A549 (cell line): Measurements from ENCODE around the gene ATP8B4. TPM values are rescaled to one million over a fixed set of nuclear protein-coding genes. Genes with fewer than 3 reads are reported as not detected.

ENCODE experiments used
- ATAC-seq, 2 experiments: fragments of 200-7000 bp in 1 of 2; fragments of >200 bp in 1 of 2; cut with Nextera tagmentation in 1 of 2; cut with Tn5 transposase in 1 of 2; 3 replicates each; pipeline versions ENCODE4 v1.8.0 to v1.9.1; 2018 to 2020; ENCODE audit warnings: mild to moderate bottlenecking in 1 of 2, moderate library complexity in 1 of 2
- CTCF ChIA-PET: fragments of 300-600 bp; sonication (Branson Sonifier 250); formaldehyde crosslinking; extraction: SDS; loops from one replicate; lab custom pipeline; 2021; ENCODE audit warnings: antibody characterized with exemption, inconsistent platforms; lab: Yijun Ruan, JAX
- POLR2A ChIA-PET: fragments of 350-600 bp; formaldehyde crosslinking; extraction: SDS; loops from one replicate; lab custom pipeline; 2021; ENCODE audit warnings: antibody characterized with exemption, inconsistent platforms; lab: Yijun Ruan, JAX
- DNase-seq, 2 experiments: peaks; one replicate each; pipeline versions ENCODE4 v3.0.0 to v3.0.0-alpha.2; 2011 to 2016; ENCODE audit warnings: low read depth in 1 of 2, low spot score in 1 of 2
- FAIRE-seq: peaks from 2 replicates; lab custom pipeline; 2011; peaks lifted over from hg19 to GRCh38; lab: Jason Lieb, UNC
- H3K27ac ChIP-seq, 2 experiments: fragments of >200 bp; sonication (Bioruptor Twin); formaldehyde crosslinking; 3 replicates each; pipeline ENCODE4 v1.5.1; 2016 to 2017
- H3K4me1 ChIP-seq: fragments of >200 bp; sonication (Bioruptor Twin); formaldehyde crosslinking; 3 replicates; pipeline ENCODE4 v1.6.1; 2016
- H3K4me2 ChIP-seq: fragments of >200 bp; sonication (Bioruptor Twin); formaldehyde crosslinking; 3 replicates; pipeline ENCODE4 v1.6.1; 2016
- H3K4me3 ChIP-seq: fragments of >200 bp; sonication (Bioruptor Twin); formaldehyde crosslinking; 3 replicates; pipeline ENCODE4 v1.5.1; 2016
- H3K9me3 ChIP-seq: fragments of >200 bp; sonication (Bioruptor Twin); formaldehyde crosslinking; 3 replicates; pipeline ENCODE4 v1.6.1; 2016
- BHLHE40 ChIP-seq: IDR thresholded peaks from 2 replicates; pipeline ENCODE4 v1.6.1; 2012; ENCODE audit warnings: low read depth, low read length, inconsistent platforms
- CBX2 ChIP-seq: fragments of 200-600 bp; sonication (generic); IDR thresholded peaks from 2 replicates; pipeline ENCODE4 v1.6.1; 2016; ENCODE audit warnings: low read depth, mild to moderate bottlenecking, borderline replicate concordance
- CHD2 ChIP-seq: fragments of 150-350 bp; IDR thresholded peaks from 2 replicates; pipeline ENCODE4 v1.6.1; 2014; ENCODE audit warnings: low read length; ENCODE audit not compliant: partially characterized antibody
- EHF ChIP-seq: fragments of 250-450 bp; sonication (Bioruptor Pico); IDR thresholded peaks from 2 replicates; pipeline ENCODE4 v1.5.0; 2020; ENCODE audit warnings: mild to moderate bottlenecking
- EHMT2 ChIP-seq: fragments of 200-600 bp; sonication (generic); IDR thresholded peaks from 2 replicates; pipeline ENCODE4 v1.6.1; 2016; ENCODE audit warnings: antibody characterized with exemption, low read depth, mild to moderate bottlenecking, moderate library complexity
- EP300 ChIP-seq, 2 experiments: fragments of >200 bp; sonication (Bioruptor Twin); formaldehyde crosslinking; IDR thresholded peaks; 2 replicates in 1 of 2; 3 replicates in 1 of 2; pipeline ENCODE4 v1.6.1; 2016 to 2017
- FOSB ChIP-seq: fragments of 250-450 bp; sonication (Bioruptor Pico); IDR thresholded peaks from 2 replicates; pipeline ENCODE4 v1.5.0; 2020; ENCODE audit warnings: mild to moderate bottlenecking, moderate library complexity
- FOSL2 ChIP-seq, 2 experiments: fragments of 450-650 bp in 1 of 2; fragments of >200 bp in 1 of 2; sonication (Bioruptor Twin) in 1 of 2; formaldehyde crosslinking; IDR thresholded peaks; 2 replicates each; pipeline versions ENCODE4 v1.5.0 to v1.6.1; 2016 to 2020; ENCODE audit warnings: mild to moderate bottlenecking in 1 of 2, moderate library complexity in 1 of 2
- HOXB5 ChIP-seq: fragments of 250-450 bp; sonication (Bioruptor Pico); IDR thresholded peaks from 2 replicates; pipeline ENCODE4 v1.5.0; 2020; ENCODE audit warnings: mild to moderate bottlenecking, moderate library complexity
- JUN ChIP-seq, 2 experiments: fragments of >200 bp; sonication (Bioruptor Twin); formaldehyde crosslinking; IDR thresholded peaks; 2 replicates in 1 of 2; 3 replicates in 1 of 2; pipeline ENCODE4 v1.6.1; 2016 to 2017
- JUNB ChIP-seq: fragments of >200 bp; sonication (Bioruptor Twin); formaldehyde crosslinking; IDR thresholded peaks from 2 replicates; pipeline ENCODE4 v1.6.1; 2016
- KDM1A ChIP-seq: fragments of 200-600 bp; sonication (generic); IDR thresholded peaks from 2 replicates; pipeline ENCODE4 v1.6.1; 2016; ENCODE audit warnings: low read depth, mild to moderate bottlenecking
- MYC ChIP-seq: IDR thresholded peaks from 2 replicates; pipeline ENCODE4 v1.6.1; 2012; ENCODE audit warnings: mild to moderate bottlenecking, inconsistent platforms, low read length, improper control_type of control experiment, borderline replicate concordance
- RCOR1 ChIP-seq: fragments of 150-350 bp; IDR thresholded peaks from 2 replicates; pipeline ENCODE4 v1.6.1; 2014; ENCODE audit warnings: antibody characterized with exemption, low read length, low read depth
- RNF2 ChIP-seq: fragments of 200-600 bp; sonication (generic); IDR thresholded peaks from 2 replicates; pipeline ENCODE4 v1.6.1; 2016; ENCODE audit warnings: low read depth, mild to moderate bottlenecking, antibody characterized with exemption, moderate library complexity, borderline replicate concordance
- TP53 ChIP-seq: fragments of 250-450 bp; sonication (Bioruptor Pico); IDR thresholded peaks from 2 replicates; pipeline ENCODE4 v1.5.0; 2021; ENCODE audit warnings: mild to moderate bottlenecking, moderate library complexity
- ZFP36 ChIP-seq: fragments of 450-650 bp; IDR thresholded peaks from 2 replicates; pipeline ENCODE4 v1.6.1; 2014; ENCODE audit warnings: borderline replicate concordance; ENCODE audit not compliant: partially characterized antibody
- ZSCAN20 ChIP-seq: fragments of 250-450 bp; sonication (Bioruptor Pico); IDR thresholded peaks from 2 replicates; pipeline ENCODE4 v1.8.0; 2022; ENCODE audit warnings: mild to moderate bottlenecking, moderate library complexity
- polyA plus RNA-seq, 4 experiments: library from polyadenylated mRNA; depleted of rRNA in 3 of 4; stranded (reverse); fragments of >200 nt; fragmentation: RNase III in 1 of 4; extraction: RNeasy Plus Mini Kit Qiagen cat#74134 plus additional on column Dnase treatment in 1 of 4; gene quantifications; 2 replicates in 3 of 4; 3 replicates in 1 of 4; pipeline ENCODE4 v1.2.3, GENCODE V29; 2011 to 2017
- TF ChIP-seq, protein P1 (sequence below): fragments of >200 bp; sonication (Bioruptor Twin); formaldehyde crosslinking; IDR thresholded peaks from 2 replicates; pipeline ENCODE4 v1.6.1; 2016
- TF ChIP-seq, protein P2 (sequence below): fragments of 250-450 bp; sonication (Bioruptor Pico); IDR thresholded peaks from 2 replicates; pipeline ENCODE4 v1.5.0; 2020; ENCODE audit warnings: low read depth, mild to moderate bottlenecking, moderate library complexity
- TF ChIP-seq, protein P3 (sequence below): fragments of 250-450 bp; sonication (Bioruptor Pico); IDR thresholded peaks from 2 replicates; pipeline ENCODE4 v1.5.0; 2021; ENCODE audit warnings: mild to moderate bottlenecking, moderate library complexity, borderline replicate concordance

ATP8B4 gene
- polyA plus RNA-seq, 2 of the 4 experiments (the other 2 are of a cell fraction) = 0.88 to 1.7 TPM

DNA sequence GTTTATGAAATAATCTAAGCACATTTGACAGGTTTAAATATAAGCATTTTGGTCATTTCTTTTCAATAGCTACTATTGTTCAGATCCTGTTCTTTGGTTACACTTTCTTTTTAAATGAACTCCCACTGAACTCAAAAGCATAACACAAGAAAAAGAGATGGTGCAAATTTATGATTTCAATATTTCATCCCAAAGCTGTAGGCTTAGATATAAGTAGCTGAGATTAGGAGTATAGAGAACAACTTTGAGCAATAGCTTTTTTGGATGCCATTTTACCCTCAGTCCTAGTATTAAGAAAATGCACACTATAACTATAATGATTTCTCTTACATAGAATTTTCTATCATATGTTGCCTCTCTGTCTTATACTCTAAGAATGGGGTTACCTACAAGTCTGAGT is 213.8 kb downstream of the ATP8B4 start:
- peak; percentile 13 for FAIRE-seq
- Histone ChIP-seq H3K4me2 (no peak overlapping the region), H3K27ac (no peak overlapping the region), H3K4me1 (peaks cover 30% of the 10 kb centered on the region), H3K4me3 (no peak overlapping the region), H3K9me3 (peaks cover 8% of the 10 kb centered on the region; the same call in 2 of the 3 replicates)
- ATAC-seq = no peak
- TF ChIP-seq ZSCAN20 (CRISPR knock-in tag) (no peak), EP300 (IDR thresholded peaks at IDR 0.05) (no peak), CHD2 (no peak), CBX2 (no peak), HOXB5 (no peak), RCOR1 (no peak), BHLHE40 (no peak), FOSL2 (IDR thresholded peaks at IDR 0.05) (no peak), FOSL2 (CRISPR knock-in tag; IDR thresholded peaks at IDR 0.05) (no peak), KDM1A (no peak)
- TF ChIP-seq, protein P1, sequence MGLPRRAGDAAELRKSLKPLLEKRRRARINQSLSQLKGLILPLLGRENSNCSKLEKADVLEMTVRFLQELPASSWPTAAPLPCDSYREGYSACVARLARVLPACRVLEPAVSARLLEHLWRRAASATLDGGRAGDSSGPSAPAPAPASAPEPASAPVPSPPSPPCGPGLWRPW = no peak
- ChIA-PET CTCF (interaction anchor here (0.9 to 1.1 kb wide), 3 partner anchors 12 to 146 kb away, joined by 3 to 5 read pairs (median 4); no protein-coding TSS in a partner anchor), POLR2A (no interaction called here)
- no peak for DNase-seq

DNA sequence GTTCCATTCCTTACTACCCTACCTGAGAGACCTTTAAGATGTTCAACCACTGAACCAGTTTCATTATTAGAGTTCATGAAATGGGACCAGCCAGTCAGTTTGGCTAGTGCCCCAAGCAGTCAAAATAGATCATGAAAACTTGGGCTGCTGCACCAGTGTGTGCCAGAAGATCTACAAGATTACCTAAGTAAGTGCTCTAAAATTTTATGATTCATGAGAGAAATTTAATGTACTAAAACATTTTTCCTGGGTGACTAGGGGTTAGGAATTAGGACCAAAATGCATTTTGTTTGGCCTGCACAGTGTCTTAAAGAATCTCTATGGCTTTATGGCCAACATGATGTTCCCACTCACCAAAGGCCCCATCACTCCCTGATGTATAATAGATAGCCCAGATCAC is 214.7 kb downstream of the ATP8B4 start:
- POLR2A ChIA-PET = no interaction called here
- H3K4me2 ChIP-seq = no peak overlapping the region
- no peak for TF ChIP-seq RNF2
- TF ChIP-seq EHMT2 = no peak
- TF ChIP-seq, protein P2, sequence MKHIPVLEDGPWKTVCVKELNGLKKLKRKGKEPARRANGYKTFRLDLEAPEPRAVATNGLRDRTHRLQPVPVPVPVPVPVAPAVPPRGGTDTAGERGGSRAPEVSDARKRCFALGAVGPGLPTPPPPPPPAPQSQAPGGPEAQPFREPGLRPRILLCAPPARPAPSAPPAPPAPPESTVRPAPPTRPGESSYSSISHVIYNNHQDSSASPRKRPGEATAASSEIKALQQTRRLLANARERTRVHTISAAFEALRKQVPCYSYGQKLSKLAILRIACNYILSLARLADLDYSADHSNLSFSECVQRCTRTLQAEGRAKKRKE (CRISPR knock-in tag) = no peak
- TF ChIP-seq MYC = no peak
- TF ChIP-seq EHF = no peak
- no peak for TF ChIP-seq JUNB
- no peak for TF ChIP-seq JUN (IDR thresholded peaks at IDR 0.05)
- TF ChIP-seq, protein P3, sequence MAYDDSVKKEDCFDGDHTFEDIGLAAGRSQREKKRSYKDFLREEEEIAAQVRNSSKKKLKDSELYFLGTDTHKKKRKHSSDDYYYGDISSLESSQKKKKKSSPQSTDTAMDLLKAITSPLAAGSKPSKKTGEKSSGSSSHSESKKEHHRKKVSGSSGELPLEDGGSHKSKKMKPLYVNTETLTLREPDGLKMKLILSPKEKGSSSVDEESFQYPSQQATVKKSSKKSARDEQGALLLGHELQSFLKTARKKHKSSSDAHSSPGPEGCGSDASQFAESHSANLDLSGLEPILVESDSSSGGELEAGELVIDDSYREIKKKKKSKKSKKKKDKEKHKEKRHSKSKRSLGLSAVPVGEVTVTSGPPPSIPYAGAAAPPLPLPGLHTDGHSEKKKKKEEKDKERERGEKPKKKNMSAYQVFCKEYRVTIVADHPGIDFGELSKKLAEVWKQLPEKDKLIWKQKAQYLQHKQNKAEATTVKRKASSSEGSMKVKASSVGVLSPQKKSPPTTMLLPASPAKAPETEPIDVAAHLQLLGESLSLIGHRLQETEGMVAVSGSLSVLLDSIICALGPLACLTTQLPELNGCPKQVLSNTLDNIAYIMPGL = no peak
- TF ChIP-seq ZFP36 = no peak
- no peak for TF ChIP-seq TP53 (CRISPR knock-in tag)
- TF ChIP-seq HOXB5 = no peak
- no peak for TF ChIP-seq FOSB (CRISPR knock-in tag)
- CTCF ChIA-PET = interaction anchor here (1.0 to 5.7 kb wide), 3 partner anchors 9 to 98 kb away, joined by 3 to 33 read pairs (median 3); no protein-coding TSS in a partner anchor
- peaks cover under 1% of the 10 kb centered on the region; the same call in 1 of the 3 replicates for H3K9me3 ChIP-seq
- DNase-seq (no peak), ATAC-seq (no peak), FAIRE-seq (no peak)
- H3K4me1 ChIP-seq = peaks cover 36% of the 10 kb centered on the region
- H3K27ac ChIP-seq = peak overlapping the region; percentile 8 to 84; a peak in 3 of 6 replicates
- H3K4me3 ChIP-seq = no peak overlapping the region
